ENCODE measurements around the gene CACNA1D.

The CACNA1D gene

GRCh38 chr3:53643757-53644156, 149.3 kb downstream of the CACNA1D start:
- no peak for TF ChIP-seq CTCF (IDR thresholded peaks at IDR 0.05; ENCODE audit: borderline replicate concordance, control extremely low read depth, extremely low read depth, insufficient read depth, missing control alignments)
- DNase-seq (ENCODE audit: low spot score), result no peak

GRCh38 chr3:53645754-53646153, 151.3 kb downstream of the CACNA1D start:
- in situ Hi-C loops (cut with MboI; ENCODE audit: low sequenced_read_pairs, unreplicated experiment), result no loop called here
- DNase-seq (ENCODE audit: low spot score), result no peak
- TF ChIP-seq CTCF (IDR thresholded peaks at IDR 0.05; ENCODE audit: borderline replicate concordance, control extremely low read depth, extremely low read depth, insufficient read depth, missing control alignments), result no peak

More at GRCh38 chr3:53643757-53644156, 149.3 kb downstream of the CACNA1D start:
- in situ Hi-C loops (cut with MboI; ENCODE audit: low sequenced_read_pairs, unreplicated experiment), result no loop called here

GRCh38 chr3:53646723-53647122, 152.3 kb downstream of the CACNA1D start:
- TF ChIP-seq CTCF (IDR thresholded peaks at IDR 0.05; ENCODE audit: borderline replicate concordance, control extremely low read depth, extremely low read depth, insufficient read depth, missing control alignments), result no peak
- in situ Hi-C loops (cut with MboI; ENCODE audit: low sequenced_read_pairs, unreplicated experiment), result no loop called here
- no peak for DNase-seq (ENCODE audit: low spot score)

- in situ Hi-C loops (cut with MboI; ENCODE audit: low sequenced_read_pairs, unreplicated experiment), result no loop called here
- TF ChIP-seq CTCF (IDR thresholded peaks at IDR 0.05; ENCODE audit: borderline replicate concordance, control extremely low read depth, extremely low read depth, insufficient read depth, missing control alignments), result no peak
- no peak for DNase-seq (ENCODE audit: low spot score)
Measured at GRCh38 chr3:53649816-53650215, 155.4 kb downstream of the CACNA1D start.

GRCh38 chr3:53650424-53650823, 156.0 kb downstream of the CACNA1D start:
- no peak for TF ChIP-seq CTCF (IDR thresholded peaks at IDR 0.05; ENCODE audit: borderline replicate concordance, control extremely low read depth, extremely low read depth, insufficient read depth, missing control alignments)
- in situ Hi-C loops (cut with MboI; ENCODE audit: low sequenced_read_pairs, unreplicated experiment), result no loop called here
- DNase-seq (ENCODE audit: low spot score), result peak; percentile 58

GRCh38 chr3:53650928-53651661, 156.7 kb downstream of the CACNA1D start:
- in situ Hi-C loops (cut with MboI; ENCODE audit: low sequenced_read_pairs, unreplicated experiment), result no loop called here
- DNase-seq (ENCODE audit: low spot score), result no peak
- no peak for TF ChIP-seq CTCF (IDR thresholded peaks at IDR 0.05; ENCODE audit: borderline replicate concordance, control extremely low read depth, extremely low read depth, insufficient read depth, missing control alignments)

All from GM13976 (cell line).